WTC11 (cell line): ENCODE data around the gene KCND3. TPM values are rescaled to one million over a fixed set of nuclear protein-coding genes. Genes with fewer than 3 reads are reported as not detected.

Source experiments
- ATAC-seq: fragments of 200-7000 bp; cut with Tn5 transposase; 2 replicates; pipeline ENCODE4 v1.10.0; 2021; ENCODE audit warnings: mild to moderate bottlenecking, moderate library complexity
- CTCF ChIA-PET: fragments of 300-600 bp; sonication (Branson Sonifier 250); formaldehyde crosslinking; loops from one replicate; lab custom pipeline; 2021; ENCODE audit warnings: antibody characterized with exemption; lab: Charles Lee
- POLR2A ChIA-PET: fragments of 350-600 bp; sonication (Branson Sonifier 250); formaldehyde crosslinking; loops from one replicate; lab custom pipeline; 2021; ENCODE audit warnings: antibody characterized with exemption; lab: Charles Lee
- DNase-seq: peaks from one replicate; pipeline ENCODE4 v3.0.0; 2021; ENCODE audit warnings: low spot score
- H3K27ac Mint-ChIP-seq: 2 replicates; pipeline ENCODE4 v1.8.0; 2021; ENCODE audit warnings: mixed read lengths
- H3K27me3 Mint-ChIP-seq: 2 replicates; pipeline ENCODE4 v1.8.0; 2021; ENCODE audit warnings: low read depth, mild to moderate bottlenecking, moderate library complexity, mixed read lengths
- H3K36me3 Mint-ChIP-seq: 2 replicates; pipeline ENCODE4 v1.8.0; 2021; ENCODE audit warnings: mixed read lengths
- H3K4me1 Mint-ChIP-seq: 2 replicates; pipeline ENCODE4 v1.8.0; 2022; ENCODE audit warnings: mixed read lengths
- H3K4me3 Mint-ChIP-seq: 2 replicates; pipeline ENCODE4 v1.8.0; 2021; ENCODE audit warnings: mild to moderate bottlenecking, moderate library complexity, mixed read lengths
- H3K9me3 Mint-ChIP-seq: 2 replicates; pipeline ENCODE4 v1.8.0; 2021; ENCODE audit warnings: mixed read lengths
- ATF2 ChIP-seq: sonication (generic); formaldehyde crosslinking; IDR thresholded peaks from 2 replicates; pipeline ENCODE4 v1.8.1; 2022; ENCODE audit warnings: low read depth, missing genetic modification reagents, borderline replicate concordance
- ATF3 ChIP-seq: sonication (generic); formaldehyde crosslinking; conservative IDR thresholded peaks from 2 replicates; pipeline ENCODE4 v1.8.1; 2022; ENCODE audit warnings: mild to moderate bottlenecking, missing genetic modification reagents
- E2F1 ChIP-seq: sonication (generic); formaldehyde crosslinking; IDR thresholded peaks from 2 replicates; pipeline ENCODE4 v1.8.0; 2022; ENCODE audit warnings: mild to moderate bottlenecking, missing genetic modification reagents
- GRHL2 ChIP-seq: fragments of 250-450 bp; sonication (Bioruptor Pico); IDR thresholded peaks from 2 replicates; pipeline ENCODE4 v1.8.0; 2022; ENCODE audit warnings: mild to moderate bottlenecking, moderate library complexity; ENCODE audit not compliant: insufficient replicate concordance, severe bottlenecking
- IRF1 ChIP-seq: sonication (generic); formaldehyde crosslinking; IDR thresholded peaks from 2 replicates; pipeline ENCODE4 v1.8.0; 2023; ENCODE audit warnings: missing genetic modification reagents
- NR1H2 ChIP-seq: sonication (generic); formaldehyde crosslinking; IDR thresholded peaks from 2 replicates; pipeline ENCODE4 v1.9.0; 2021; ENCODE audit warnings: mild to moderate bottlenecking, moderate library complexity, missing genetic modification reagents
- NR3C1 ChIP-seq: sonication (generic); formaldehyde crosslinking; conservative IDR thresholded peaks from 2 replicates; pipeline ENCODE4 v1.8.1; 2023; ENCODE audit warnings: low read depth, mild to moderate bottlenecking, missing genetic modification reagents
- PREB ChIP-seq: sonication (generic); formaldehyde crosslinking; IDR thresholded peaks from 2 replicates; pipeline ENCODE4 v1.8.1; 2022; ENCODE audit warnings: mild to moderate bottlenecking, missing genetic modification reagents, moderate library complexity, borderline replicate concordance
- STAT6 ChIP-seq: sonication (generic); formaldehyde crosslinking; conservative IDR thresholded peaks from 2 replicates; pipeline ENCODE4 v1.8.1; 2023; ENCODE audit warnings: mild to moderate bottlenecking, low read depth, missing genetic modification reagents, moderate library complexity
- TEAD4 ChIP-seq: sonication (generic); formaldehyde crosslinking; IDR thresholded peaks from 2 replicates; pipeline ENCODE4 v1.8.0; 2022; ENCODE audit warnings: mild to moderate bottlenecking, missing genetic modification reagents
- ZBTB43 ChIP-seq: sonication (generic); formaldehyde crosslinking; IDR thresholded peaks from 2 replicates; pipeline ENCODE4 v1.8.1; 2023; ENCODE audit warnings: mild to moderate bottlenecking, missing genetic modification reagents
- ZNF138 ChIP-seq: sonication (generic); formaldehyde crosslinking; conservative IDR thresholded peaks from 2 replicates; pipeline ENCODE4 v1.8.1; 2022; ENCODE audit warnings: mild to moderate bottlenecking, moderate library complexity, missing genetic modification reagents
- ZNF425 ChIP-seq: fragments of 250-450 bp; sonication (Bioruptor Pico); conservative IDR thresholded peaks from 2 replicates; pipeline ENCODE4 v1.9.0; 2021; ENCODE audit warnings: mild to moderate bottlenecking
- ZNF532 ChIP-seq: fragments of 250-450 bp; sonication (Bioruptor Pico); IDR thresholded peaks from 2 replicates; pipeline ENCODE4 v1.9.0; 2021; ENCODE audit warnings: mild to moderate bottlenecking, borderline replicate concordance
- total RNA-seq: library from RNA; stranded (reverse); gene quantifications from 3 replicates; pipeline ENCODE4 v1.2.3, GENCODE V29; 2021

Gene KCND3
- total RNA-seq, 1 experiment from 2014 or later: 0.35 TPM

GRCh38 chr1:112021263-112021662 is 31.8 kb upstream of the KCND3 start (continued):
- TF ChIP-seq PREB (no peak), GRHL2 (CRISPR knock-in tag) (no peak), ZNF138 (CRISPR knock-in tag) (no peak), ZBTB43 (CRISPR knock-in tag) (no peak)
- TF ChIP-seq, all 79 proteins: peak for 0

- no peak overlapping the region for H3K4me3 Mint-ChIP-seq
- no peak overlapping the region for H3K27ac Mint-ChIP-seq
- CTCF ChIA-PET: interaction anchor here (1.3 kb wide), 1 partner anchor 10 kb away, joined by 3 read pairs; no protein-coding TSS in a partner anchor
- TF ChIP-seq ATF2 (CRISPR knock-in tag) (no peak), TEAD4 (CRISPR knock-in tag) (no peak), NR3C1 (CRISPR knock-in tag) (no peak), NR1H2 (CRISPR knock-in tag) (no peak), STAT6 (no peak), ZNF425 (CRISPR knock-in tag) (no peak), IRF1 (no peak), ZNF532 (CRISPR knock-in tag) (no peak), PREB (no peak), ATF3 (no peak), GRHL2 (CRISPR knock-in tag) (no peak), E2F1 (CRISPR knock-in tag) (no peak)
- TF ChIP-seq, all 79 proteins: peak for 0
- ATAC-seq (no peak), DNase-seq (no peak)
- Mint-ChIP-seq H3K36me3 (peaks cover 9% of the 10 kb centered on the region), H3K4me1 (peaks cover 7% of the 10 kb centered on the region; the same call in 1 of the 2 replicates), H3K27me3 (peaks cover 7% of the 10 kb centered on the region), H3K9me3 (peaks cover 30% of the 10 kb centered on the region)
- POLR2A ChIA-PET: interaction anchor here (0.6 kb wide), 1 partner anchor 214 kb away, joined by 5 read pairs; no protein-coding TSS in a partner anchor
These were observed 27.7 kb upstream of the KCND3 start for GRCh38 chr1:112017183-112017582.
